Fibroblast of lung (primary cell): ENCODE results near the gene YIPF5.

Source experiments
- CTCF ChIP-seq, 2 donors: IDR thresholded peaks in 1 of 2; conservative IDR thresholded peaks in 1 of 2; 1 replicate in 1 of 2; 2 replicates in 1 of 2; pipeline ENCODE4 v1.5.1; 2011 to 2012; ENCODE audit warnings: low read length in 2 of 2, control low read depth in 1 of 2, inconsistent platforms in 1 of 2, low read depth in 1 of 2, mild to moderate bottlenecking in 1 of 2
- EZH2 ChIP-seq: IDR thresholded peaks from 2 replicates; pipeline ENCODE4 v1.5.1; 2012; ENCODE audit warnings: low read length, control low read depth, mild to moderate bottlenecking; ENCODE audit errors: missing control alignments

- TF ChIP-seq CTCF (conservative IDR thresholded peaks at IDR 0.05 in 1 of 2, IDR thresholded peaks at IDR 0.05 in 1 of 2; ENCODE audit: low read depth in 1 of 2, low read length in 2 of 2) (no peak), EZH2 (no peak)
These were observed 19.4 kb downstream of the YIPF5 start for GRCh38 chr5:144151026-144151425.
